HFF-Myc (cell line): ENCODE data around the gene C19orf53.

Source experiments
- DNase-seq: peaks from one replicate; pipeline ENCODE4 v3.0.0-alpha.2; 2011; ENCODE audit warnings: low read depth; ENCODE audit errors: extremely low read depth
- H3K4me3 ChIP-seq: replicated peaks from 2 replicates; pipeline ENCODE4 v1.5.1; 2011; ENCODE audit warnings: low read depth, mild to moderate bottlenecking, control low read depth, low read length
- TF ChIP-seq, protein P1 (sequence below): IDR thresholded peaks from 2 replicates; pipeline ENCODE4 v1.5.1; 2012; ENCODE audit warnings: mild to moderate bottlenecking, low read depth, low read length, control low read depth; ENCODE audit errors: missing control alignments

C19orf53 gene

DNA sequence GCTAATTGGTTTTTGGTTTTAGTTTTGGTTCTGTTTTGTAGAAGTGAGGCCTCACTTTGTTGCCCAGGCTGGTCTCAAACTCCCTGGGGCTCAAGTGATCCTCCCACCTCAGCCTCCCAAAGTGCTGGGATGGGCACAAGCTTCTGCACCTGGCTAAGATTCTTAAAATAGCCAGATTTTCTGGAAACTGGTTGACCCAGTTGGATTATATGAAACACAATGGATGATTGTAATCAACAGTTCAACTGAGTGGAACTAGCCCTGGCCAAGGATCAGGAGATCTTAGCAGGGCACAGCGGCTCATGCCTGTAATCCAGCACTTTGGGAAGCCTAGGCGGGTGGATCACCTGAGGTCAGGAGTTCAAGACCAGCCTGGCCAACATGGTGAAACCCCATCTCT, 39.5 kb upstream of the C19orf53 start:
- TF ChIP-seq, protein P1, sequence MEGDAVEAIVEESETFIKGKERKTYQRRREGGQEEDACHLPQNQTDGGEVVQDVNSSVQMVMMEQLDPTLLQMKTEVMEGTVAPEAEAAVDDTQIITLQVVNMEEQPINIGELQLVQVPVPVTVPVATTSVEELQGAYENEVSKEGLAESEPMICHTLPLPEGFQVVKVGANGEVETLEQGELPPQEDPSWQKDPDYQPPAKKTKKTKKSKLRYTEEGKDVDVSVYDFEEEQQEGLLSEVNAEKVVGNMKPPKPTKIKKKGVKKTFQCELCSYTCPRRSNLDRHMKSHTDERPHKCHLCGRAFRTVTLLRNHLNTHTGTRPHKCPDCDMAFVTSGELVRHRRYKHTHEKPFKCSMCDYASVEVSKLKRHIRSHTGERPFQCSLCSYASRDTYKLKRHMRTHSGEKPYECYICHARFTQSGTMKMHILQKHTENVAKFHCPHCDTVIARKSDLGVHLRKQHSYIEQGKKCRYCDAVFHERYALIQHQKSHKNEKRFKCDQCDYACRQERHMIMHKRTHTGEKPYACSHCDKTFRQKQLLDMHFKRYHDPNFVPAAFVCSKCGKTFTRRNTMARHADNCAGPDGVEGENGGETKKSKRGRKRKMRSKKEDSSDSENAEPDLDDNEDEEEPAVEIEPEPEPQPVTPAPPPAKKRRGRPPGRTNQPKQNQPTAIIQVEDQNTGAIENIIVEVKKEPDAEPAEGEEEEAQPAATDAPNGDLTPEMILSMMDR = no peak
- no peak for DNase-seq
- no peak overlapping the region for H3K4me3 ChIP-seq

DNA sequence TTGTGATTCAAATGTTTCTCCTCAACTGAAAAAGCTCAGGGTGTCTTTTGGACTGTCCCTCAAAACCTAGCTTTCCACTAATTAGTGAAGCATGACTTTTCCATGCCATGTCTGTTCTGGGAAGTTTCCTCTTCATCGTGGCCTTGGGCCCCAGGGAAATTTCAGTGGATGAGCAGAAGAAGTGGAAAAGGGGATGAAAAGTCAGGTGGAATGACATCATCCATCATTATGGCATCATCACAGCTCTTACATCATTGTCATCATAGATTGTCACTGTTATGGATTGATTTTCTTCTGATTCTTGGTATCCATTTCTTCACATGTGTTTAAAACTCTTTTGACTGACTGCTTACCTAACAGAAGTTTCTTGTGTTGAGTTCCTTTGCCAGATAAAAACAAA, 36.2 kb upstream of the C19orf53 start:
- no peak overlapping the region for H3K4me3 ChIP-seq
- no peak for DNase-seq
- TF ChIP-seq, protein P1 = no peak

DNA sequence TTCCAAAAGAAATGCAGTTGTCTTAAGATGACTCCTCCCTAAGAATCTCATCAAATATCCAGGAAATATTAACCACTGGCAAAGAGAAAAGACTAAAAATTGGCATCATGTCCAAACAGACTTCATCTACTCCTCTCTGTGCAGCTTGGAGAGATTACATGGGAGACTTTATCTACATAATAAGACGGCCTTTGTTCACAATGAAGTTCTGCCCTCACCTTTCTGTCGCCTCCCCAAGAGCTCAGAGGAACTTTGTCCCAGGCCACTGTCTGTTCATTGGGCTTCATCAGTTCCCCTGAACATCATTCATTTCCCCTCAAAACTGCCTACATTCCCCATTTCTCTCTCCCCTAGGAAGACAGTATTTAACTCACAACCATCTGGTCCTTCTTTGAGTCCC, 32.4 kb upstream of the C19orf53 start:
- H3K4me3 ChIP-seq = no peak overlapping the region
- TF ChIP-seq, protein P1 = no peak

DNA sequence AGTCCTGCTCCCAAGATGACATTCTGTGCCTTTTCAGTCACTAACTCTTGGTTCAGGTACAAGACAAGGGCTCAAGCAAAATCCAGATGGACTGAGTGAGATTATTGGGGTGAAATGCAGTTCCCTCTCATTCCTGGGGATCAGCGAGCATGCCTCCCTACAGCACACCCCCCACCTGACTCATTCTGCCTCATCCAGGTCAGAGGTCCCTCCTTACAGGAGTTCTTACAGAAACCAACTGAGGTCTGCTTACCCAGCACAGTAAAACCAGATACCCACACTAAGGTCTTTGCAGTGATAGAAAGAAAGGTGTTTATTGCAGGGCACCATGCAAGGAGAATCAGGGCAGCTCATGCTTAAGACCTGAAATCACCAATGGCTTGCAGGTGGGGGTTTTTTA, 31.5 kb upstream of the C19orf53 start:
- no peak for DNase-seq

More for the DNA sequence above, 32.4 kb upstream of the C19orf53 start:
- DNase-seq = no peak

DNA sequence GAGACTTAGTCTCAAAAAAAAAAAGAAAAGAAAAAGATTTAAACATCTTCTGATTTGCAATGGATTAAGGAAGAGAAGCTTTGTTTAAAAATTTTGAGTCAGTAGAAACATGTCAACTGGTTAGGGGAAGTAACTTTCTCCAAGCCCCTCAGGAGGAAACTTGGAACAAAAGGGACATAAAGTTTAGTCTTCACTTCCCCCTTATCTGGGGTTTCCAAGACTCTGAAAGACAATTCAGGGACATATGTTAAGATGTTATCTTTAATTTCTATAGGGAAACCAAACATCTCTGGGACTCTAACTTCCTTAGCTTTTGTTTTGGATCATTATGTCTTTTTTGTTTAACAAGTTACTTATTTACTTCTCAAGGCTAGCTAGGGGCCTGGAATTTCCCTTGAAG, 30.1 kb upstream of the C19orf53 start:
- H3K4me3 ChIP-seq = no peak overlapping the region
- TF ChIP-seq, protein P1 = no peak
- no peak for DNase-seq

More for the DNA sequence above, 31.5 kb upstream of the C19orf53 start:
- TF ChIP-seq, protein P1 = no peak
- H3K4me3 ChIP-seq = no peak overlapping the region

DNA sequence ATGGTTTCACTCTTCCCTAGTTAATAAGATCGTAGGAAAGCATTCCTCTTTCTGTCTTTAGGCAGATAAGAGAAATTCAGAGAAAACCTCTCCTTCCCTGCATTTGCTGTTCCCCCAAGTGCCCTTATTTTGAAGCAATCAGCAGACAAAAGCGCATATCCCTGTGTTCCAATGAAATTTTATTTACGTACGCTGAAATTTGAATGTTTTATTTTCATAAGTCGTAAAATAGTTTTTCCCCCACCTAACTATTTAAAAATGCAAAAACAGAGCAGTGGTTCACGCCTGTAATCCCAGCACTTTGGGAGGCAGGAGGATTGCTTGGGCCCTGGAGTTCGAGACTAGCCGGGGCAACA, 27.2 kb upstream of the C19orf53 start:
- DNase-seq = no peak
- H3K4me3 ChIP-seq = peak overlapping the region; percentile 57
- TF ChIP-seq, protein P1 = no peak

DNA sequence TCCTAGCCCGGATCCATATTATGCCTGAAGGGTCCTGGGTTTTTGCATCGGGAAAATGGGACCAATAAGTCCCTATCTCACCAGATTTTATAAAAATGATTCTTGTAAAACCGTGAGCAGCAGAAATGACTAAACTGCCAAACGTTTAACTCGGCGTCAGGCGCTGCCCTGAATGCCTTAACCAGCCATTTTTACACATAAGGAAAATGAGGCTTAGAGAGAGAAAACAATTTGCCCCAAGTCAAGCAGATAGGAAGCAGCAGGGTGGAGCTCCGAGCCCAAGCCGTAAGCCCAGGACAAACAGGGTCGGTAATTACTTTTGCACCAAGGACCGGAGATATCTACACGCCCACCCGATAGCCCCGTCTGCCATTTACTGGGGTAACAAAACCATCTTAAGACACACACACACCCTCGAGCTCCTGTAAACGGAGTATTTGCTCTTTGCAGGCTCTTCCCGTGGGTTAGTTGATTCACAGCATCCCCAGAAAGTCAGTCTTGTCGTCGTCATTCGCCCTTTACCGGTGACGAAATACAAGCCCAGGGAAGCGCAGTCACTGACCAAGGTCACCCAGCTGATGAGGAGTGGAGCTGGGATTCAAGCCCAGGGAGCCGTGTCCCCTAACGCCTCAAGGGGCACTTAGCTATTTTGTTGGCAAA, 26.0 kb upstream of the C19orf53 start:
- H3K4me3 ChIP-seq = peak overlapping the region; percentile 57
- TF ChIP-seq, protein P1 = no peak
- no peak for DNase-seq
